Stimulated activated CD8-positive, alpha-beta memory T cell treated with anti-CD3 and anti-CD28 coated beads, Interleukin-12 subunit alpha, Interleukin-12 subunit beta, amount 100 ng/mL, for 24 hours (primary cell): ENCODE results near the gene OR2V1.
"Not testable (repeated sequence)": the region's sequence is repeated elsewhere in the genome, so short reads cannot be mapped to it uniquely, and the experiment has no call there.

Experiments used
- DNase-seq: peaks from one replicate; pipeline ENCODE4 v3.0.0-alpha.2; 2020; ENCODE audit errors: extremely low read depth

The OR2V1 gene

GRCh38 chr5:181160152-181160754, 29.3 kb upstream of the OR2V1 start:
- peak; percentile 75 for DNase-seq

- peak; percentile 68 for DNase-seq
These were observed 28.6 kb upstream of the OR2V1 start for GRCh38 chr5:181159286-181160151.

GRCh38 chr5:181158869-181159268, 27.9 kb upstream of the OR2V1 start:
- no peak for DNase-seq

- DNase-seq = no peak
These were observed 25.8 kb upstream of the OR2V1 start for GRCh38 chr5:181156758-181157157.

GRCh38 chr5:181153814-181154213, 22.8 kb upstream of the OR2V1 start:
- DNase-seq = no peak

GRCh38 chr5:181152406-181152805, 21.4 kb upstream of the OR2V1 start:
- no peak for DNase-seq

- DNase-seq = no peak
These were observed 20.2 kb upstream of the OR2V1 start for GRCh38 chr5:181151146-181151545.

- DNase-seq = no peak
These were observed 19.1 kb upstream of the OR2V1 start for GRCh38 chr5:181149806-181150733.

GRCh38 chr5:181149355-181149754, 18.4 kb upstream of the OR2V1 start:
- DNase-seq = no peak

GRCh38 chr5:181146927-181147636, 16.1 kb upstream of the OR2V1 start, which contains the start of gene OR2V2:
Gene OR2V2, plus strand, starts transcription at chr5:181147586. Its CDS starts 7,357 bp downstream, at chr5:181154943.
- not testable (repeated sequence) for DNase-seq

- no peak for DNase-seq
These were observed 14.2 kb upstream of the OR2V1 start for GRCh38 chr5:181145133-181145532.

- DNase-seq = no peak
These were observed 11.1 kb upstream of the OR2V1 start for GRCh38 chr5:181142054-181142453.

- no peak for DNase-seq
These were observed 9.8 kb upstream of the OR2V1 start for GRCh38 chr5:181140766-181141165.

GRCh38 chr5:181138258-181138657, 7.3 kb upstream of the OR2V1 start:
- no peak for DNase-seq

- DNase-seq = no peak
These were observed 5.5 kb upstream of the OR2V1 start for GRCh38 chr5:181136361-181136955.

GRCh38 chr5:181134259-181134658, 3.3 kb upstream of the OR2V1 start:
- DNase-seq = no peak

- no peak for DNase-seq
These were observed 2.8 kb upstream of the OR2V1 start for GRCh38 chr5:181133610-181134231.

- no peak for DNase-seq
These were observed 2.1 kb upstream of the OR2V1 start for GRCh38 chr5:181133083-181133482.

GRCh38 chr5:181131514-181131913, 545 bp upstream of the OR2V1 start:
- DNase-seq = no peak

- DNase-seq = not testable (repeated sequence)
These were observed 888 bp downstream of the OR2V1 start for GRCh38 chr5:181130081-181130480.

- DNase-seq = no peak
These were observed 1.4 kb downstream of the OR2V1 start for GRCh38 chr5:181129601-181130000.
